Smooth muscle cell (in vitro differentiated cells): ENCODE data around the gene URB1. TPM values are rescaled to one million over a fixed set of nuclear protein-coding genes. Genes with fewer than 3 reads are reported as not detected.

Experiments
- DNase-seq: peaks from one replicate; lab custom pipeline; 2025; ENCODE audit not compliant: unreplicated experiment; lab: John Stamatoyannopoulos, UW
- H2AFZ ChIP-seq: fragments of 200-600 bp; sonication (generic); 2 replicates; pipeline ENCODE4 v1.6.0; 2016; ENCODE audit warnings: antibody characterized with exemption, low read depth, mild to moderate bottlenecking
- H3F3A ChIP-seq: fragments of 200-600 bp; sonication (generic); 2 replicates; pipeline ENCODE4 v1.6.0; 2017; ENCODE audit warnings: antibody characterized with exemption, low read depth
- H3K27ac ChIP-seq: fragments of 200-600 bp; sonication (generic); 2 replicates; pipeline ENCODE4 v1.5.1; 2016; ENCODE audit warnings: low read depth, mild to moderate bottlenecking
- H3K27me3 ChIP-seq: fragments of 200-600 bp; sonication (generic); 2 replicates; pipeline ENCODE4 v1.6.1; 2016; ENCODE audit warnings: low read depth, mild to moderate bottlenecking
- H3K36me3 ChIP-seq: fragments of 200-600 bp; sonication (generic); 2 replicates; pipeline ENCODE4 v1.5.1; 2016; ENCODE audit warnings: low read depth
- H3K4me1 ChIP-seq: fragments of 200-600 bp; sonication (generic); 2 replicates; pipeline ENCODE4 v1.5.1; 2016; ENCODE audit warnings: low read depth
- H3K4me2 ChIP-seq: fragments of 200-600 bp; sonication (generic); 2 replicates; pipeline ENCODE4 v1.6.0; 2016; ENCODE audit warnings: mild to moderate bottlenecking
- H3K4me3 ChIP-seq: fragments of 200-600 bp; sonication (generic); 2 replicates; pipeline ENCODE4 v1.5.1; 2016; ENCODE audit warnings: mild to moderate bottlenecking
- H3K79me2 ChIP-seq: fragments of 200-600 bp; sonication (generic); 2 replicates; pipeline ENCODE4 v1.6.0; 2016; ENCODE audit warnings: low read depth, mild to moderate bottlenecking
- H3K9ac ChIP-seq: fragments of 200-600 bp; sonication (generic); 2 replicates; pipeline ENCODE4 v1.6.0; 2016; ENCODE audit warnings: low read depth
- H3K9me3 ChIP-seq: fragments of 200-600 bp; sonication (generic); replicated peaks from 2 replicates; pipeline ENCODE4 v1.5.1; 2016; ENCODE audit warnings: low read depth
- H4K20me1 ChIP-seq: fragments of 200-600 bp; sonication (generic); 2 replicates; pipeline ENCODE4 v1.6.0; 2016; ENCODE audit warnings: low read depth
- WGBS: methylation state at CpG from one replicate; pipeline ENCODE4 v1.1.7; 2016; ENCODE audit warnings: low lambda C conversion rate; 5-methylcytosine and 5-hydroxymethylcytosine counted together
- polyA plus RNA-seq: library from polyadenylated mRNA; unstranded; fragments of >200 nt; fragmentation: Nextera tagmentation; extraction: Ambion mirVana; gene quantifications from 2 replicates; pipeline ENCODE4 v1.2.1, GENCODE V29; 2016
- total RNA-seq: library from RNA; depleted of rRNA; stranded (reverse); fragments of >200 nt; gene quantifications from 2 replicates; pipeline ENCODE4 v1.2.3, GENCODE V29; 2014
- TF ChIP-seq, protein P1 (sequence below): fragments of 200-600 bp; sonication (generic); IDR thresholded peaks from 2 replicates; pipeline ENCODE4 v1.5.1; 2017; ENCODE audit warnings: borderline replicate concordance, mild to moderate bottlenecking, antibody characterized with exemption; ENCODE audit not compliant: insufficient read depth, poor library complexity, severe bottlenecking

URB1 gene
- total and polyA plus RNA-seq, 2 experiments from 2014 or later = 2.8 to 6.2 TPM

DNA sequence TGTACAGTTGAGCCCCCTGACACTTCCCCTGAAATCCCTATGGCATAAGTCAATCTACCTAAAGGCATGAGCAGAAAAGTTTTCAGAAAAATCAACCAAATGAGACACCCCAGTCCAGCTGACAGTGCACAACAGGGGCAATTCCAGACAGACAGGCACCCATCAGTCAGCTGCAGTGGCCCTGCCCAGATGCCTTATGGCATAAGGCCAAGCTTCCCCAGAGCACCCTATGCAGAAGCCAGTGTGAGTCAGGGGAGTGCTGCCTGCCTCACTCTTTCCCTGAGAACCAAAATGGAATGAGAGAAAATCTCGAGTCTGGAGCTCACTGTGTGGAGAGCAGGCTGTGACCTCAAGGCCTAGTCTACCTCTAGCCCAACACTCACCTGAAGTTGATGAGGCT lies 56.1 kb downstream of the URB1 start:
- Histone ChIP-seq H3K9ac (no peak overlapping the region), H3K4me2 (no peak overlapping the region), H3F3A (no peaks in the 10 kb centered on the region), H3K9me3 (no peaks in the 10 kb centered on the region), H3K4me1 (peaks cover 7% of the 10 kb centered on the region), H3K36me3 (peaks cover 22% of the 10 kb centered on the region), H4K20me1 (no peaks in the 10 kb centered on the region), H3K27ac (no peak overlapping the region), H3K79me2 (no peaks in the 10 kb centered on the region), H3K4me3 (no peak overlapping the region), H2AFZ (no peak overlapping the region), H3K27me3 (no peaks in the 10 kb centered on the region)
- TF ChIP-seq, protein P1, sequence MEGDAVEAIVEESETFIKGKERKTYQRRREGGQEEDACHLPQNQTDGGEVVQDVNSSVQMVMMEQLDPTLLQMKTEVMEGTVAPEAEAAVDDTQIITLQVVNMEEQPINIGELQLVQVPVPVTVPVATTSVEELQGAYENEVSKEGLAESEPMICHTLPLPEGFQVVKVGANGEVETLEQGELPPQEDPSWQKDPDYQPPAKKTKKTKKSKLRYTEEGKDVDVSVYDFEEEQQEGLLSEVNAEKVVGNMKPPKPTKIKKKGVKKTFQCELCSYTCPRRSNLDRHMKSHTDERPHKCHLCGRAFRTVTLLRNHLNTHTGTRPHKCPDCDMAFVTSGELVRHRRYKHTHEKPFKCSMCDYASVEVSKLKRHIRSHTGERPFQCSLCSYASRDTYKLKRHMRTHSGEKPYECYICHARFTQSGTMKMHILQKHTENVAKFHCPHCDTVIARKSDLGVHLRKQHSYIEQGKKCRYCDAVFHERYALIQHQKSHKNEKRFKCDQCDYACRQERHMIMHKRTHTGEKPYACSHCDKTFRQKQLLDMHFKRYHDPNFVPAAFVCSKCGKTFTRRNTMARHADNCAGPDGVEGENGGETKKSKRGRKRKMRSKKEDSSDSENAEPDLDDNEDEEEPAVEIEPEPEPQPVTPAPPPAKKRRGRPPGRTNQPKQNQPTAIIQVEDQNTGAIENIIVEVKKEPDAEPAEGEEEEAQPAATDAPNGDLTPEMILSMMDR = no peak
- WGBS = 83% methylated on average over 1 of the region's 1 CpG
- no peak for DNase-seq

DNA sequence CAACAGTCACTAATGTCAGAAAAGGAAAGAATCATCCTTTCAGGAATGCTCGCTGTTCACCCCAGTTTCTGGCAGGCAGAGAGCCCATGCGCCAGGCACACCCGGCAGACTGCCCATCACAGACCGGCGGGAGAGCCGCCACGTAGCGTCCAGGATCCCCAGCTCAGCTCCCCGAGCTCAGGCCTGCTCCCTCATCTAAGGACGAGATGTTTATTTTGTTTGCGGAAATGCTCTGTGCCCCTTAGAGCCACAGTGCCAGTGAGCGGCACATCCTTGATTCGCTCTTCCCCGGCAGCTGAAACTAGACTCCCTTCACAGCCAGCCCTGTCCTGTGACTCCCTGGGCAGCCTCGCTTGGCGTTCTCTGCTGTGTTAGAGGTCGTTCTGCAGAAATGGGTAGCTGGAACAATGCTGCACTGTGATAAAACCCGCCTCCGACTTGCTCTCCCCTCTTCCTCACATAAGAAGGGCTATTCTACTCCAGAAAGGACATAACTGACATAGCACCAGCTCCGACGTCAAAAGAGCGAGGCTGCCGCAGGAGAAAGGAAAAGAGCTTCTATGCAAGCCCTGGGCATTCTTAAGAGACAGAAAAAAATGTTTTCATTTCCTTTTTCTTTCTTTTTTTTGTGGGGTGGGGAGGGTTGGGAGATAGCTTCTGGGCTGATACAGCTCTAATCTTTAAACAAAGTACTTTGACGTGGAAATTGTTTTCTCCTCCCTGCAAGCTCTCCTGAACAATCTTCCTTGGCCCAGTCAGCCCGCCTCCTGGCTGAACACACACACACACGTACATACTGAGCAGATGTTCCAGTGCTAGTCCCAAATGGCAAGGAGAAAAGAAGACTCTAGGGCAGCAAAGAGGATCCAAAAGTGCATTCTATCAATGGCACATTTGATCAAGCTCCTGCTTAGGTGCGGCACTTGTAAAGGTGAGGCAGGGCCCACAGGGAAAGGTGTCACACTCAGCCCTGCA lies 56.9 kb downstream of the URB1 start:
- DNase-seq = no peak
- TF ChIP-seq, protein P1 = no peak
- H3K27ac ChIP-seq = no peak overlapping the region
- H3F3A ChIP-seq = no peaks in the 10 kb centered on the region
- H3K4me2 ChIP-seq = no peak overlapping the region
- H2AFZ ChIP-seq = no peak overlapping the region
- no peaks in the 10 kb centered on the region for H3K27me3 ChIP-seq
- H3K79me2 ChIP-seq = no peaks in the 10 kb centered on the region
- no peaks in the 10 kb centered on the region for H4K20me1 ChIP-seq
- WGBS = 90% methylated on average over 27 of the region's 27 CpGs
- no peaks in the 10 kb centered on the region for H3K9me3 ChIP-seq
- peaks cover 17% of the 10 kb centered on the region for H3K36me3 ChIP-seq
- no peak overlapping the region for H3K4me3 ChIP-seq
- no peak overlapping the region for H3K9ac ChIP-seq
- peaks cover 11% of the 10 kb centered on the region for H3K4me1 ChIP-seq

DNA sequence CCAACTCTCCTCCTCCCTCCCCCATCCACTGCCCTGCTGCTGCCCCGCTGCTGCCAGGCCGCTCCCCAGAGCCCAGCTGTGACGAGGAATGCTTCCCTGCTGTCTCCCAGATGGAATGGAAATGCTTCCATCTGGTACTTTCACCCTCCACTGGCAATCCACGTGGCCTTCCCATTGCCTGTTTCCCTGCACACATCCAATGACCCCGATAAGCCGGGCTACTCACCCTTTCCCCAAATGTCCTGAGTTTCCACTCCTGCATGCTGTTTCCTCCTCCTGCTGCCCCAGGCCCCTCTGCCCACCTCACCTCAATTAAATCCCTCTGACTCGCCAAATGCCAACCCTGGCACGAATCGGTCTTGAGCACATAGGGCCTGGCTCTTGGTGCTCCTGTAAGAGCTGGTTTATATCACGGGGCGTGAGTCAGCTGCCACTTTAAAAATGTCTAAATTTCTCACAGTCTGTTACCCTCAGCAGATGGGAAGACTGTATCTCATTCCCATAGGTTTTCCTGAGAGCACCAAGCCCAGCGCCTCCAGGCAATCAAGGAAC lies 57.8 kb downstream of the URB1 start:
- H3K27me3 ChIP-seq = no peaks in the 10 kb centered on the region
- no peaks in the 10 kb centered on the region for H4K20me1 ChIP-seq
- WGBS = 89% methylated on average over 12 of the region's 12 CpGs
- H3K27ac ChIP-seq = no peak overlapping the region
- H3K4me2 ChIP-seq = no peak overlapping the region
- no peaks in the 10 kb centered on the region for H3F3A ChIP-seq
- H3K9ac ChIP-seq = no peak overlapping the region
- no peaks in the 10 kb centered on the region for H3K9me3 ChIP-seq
- no peak overlapping the region for H3K4me3 ChIP-seq
- H3K79me2 ChIP-seq = no peaks in the 10 kb centered on the region
- H2AFZ ChIP-seq = no peak overlapping the region
- TF ChIP-seq, protein P1 = no peak
- H3K4me1 ChIP-seq = peaks cover 11% of the 10 kb centered on the region
- DNase-seq = no peak
- H3K36me3 ChIP-seq = peaks cover 16% of the 10 kb centered on the region
